Dermis microvascular lymphatic vessel endothelial cell (primary cell): ENCODE measurements around the gene MGMT. TPM values are rescaled to one million over a fixed set of nuclear protein-coding genes. Genes with fewer than 3 reads are reported as not detected.

Source experiments
- DNase-seq, 2 donors: peaks; one replicate each; pipeline versions ENCODE4 v3.0.0 to v3.0.0-alpha.2; 2010; ENCODE audit warnings: low read depth in 2 of 2
- total RNA-seq: library from RNA; depleted of rRNA; stranded (reverse); fragments of >200 nt; gene quantifications from 2 replicates; pipeline ENCODE4 v1.2.1, GENCODE V29; 2014

MGMT gene
- total RNA-seq, 1 donor from 2014 or later: 9.6 TPM

GRCh38 chr10:129494176-129494575 is 27.1 kb downstream of the MGMT start:
- DNase-seq: no peak

DNA sequence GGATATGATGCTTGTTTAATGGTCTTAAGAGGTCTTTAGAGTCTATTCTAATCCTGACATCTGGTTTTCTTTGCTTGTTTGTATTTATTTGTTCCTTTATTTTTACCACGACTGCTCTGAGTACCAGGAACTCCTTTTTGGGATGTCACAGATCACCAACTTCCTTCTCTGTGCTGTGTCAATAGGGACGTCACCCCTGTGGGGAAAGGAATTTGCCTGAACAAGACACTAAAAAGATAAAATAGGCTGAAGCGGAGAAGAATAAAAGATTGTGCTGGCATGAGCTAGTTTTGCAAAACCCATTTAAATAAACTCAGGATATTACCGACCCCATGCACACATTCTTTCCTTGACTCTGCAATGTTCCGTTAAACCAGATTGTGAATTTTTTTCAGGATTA is 27.7 kb downstream of the MGMT start:
- no peak for DNase-seq

- no peak for DNase-seq
Observed at GRCh38 chr10:129495256-129495655, 28.2 kb downstream of the MGMT start.

DNA sequence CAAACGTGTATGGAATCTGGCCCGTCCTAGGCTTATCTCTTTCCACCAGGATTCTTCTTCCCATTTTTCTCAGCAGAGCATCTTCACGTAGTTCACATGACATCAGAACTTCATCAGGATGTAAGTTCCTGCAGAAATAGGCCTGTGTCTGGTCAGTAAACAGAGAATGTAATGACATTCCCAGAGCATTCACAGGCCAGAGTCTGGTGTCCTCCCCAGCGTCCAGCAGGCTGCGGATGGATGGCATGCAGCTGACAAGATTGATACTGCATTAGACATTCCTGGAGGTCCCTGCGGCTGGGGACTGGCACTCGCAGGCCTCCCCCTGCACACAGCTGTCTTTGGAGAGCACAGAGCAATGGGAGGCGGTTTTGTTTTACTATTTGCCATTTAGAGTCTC is 28.7 kb downstream of the MGMT start:
- no peak for DNase-seq

DNA sequence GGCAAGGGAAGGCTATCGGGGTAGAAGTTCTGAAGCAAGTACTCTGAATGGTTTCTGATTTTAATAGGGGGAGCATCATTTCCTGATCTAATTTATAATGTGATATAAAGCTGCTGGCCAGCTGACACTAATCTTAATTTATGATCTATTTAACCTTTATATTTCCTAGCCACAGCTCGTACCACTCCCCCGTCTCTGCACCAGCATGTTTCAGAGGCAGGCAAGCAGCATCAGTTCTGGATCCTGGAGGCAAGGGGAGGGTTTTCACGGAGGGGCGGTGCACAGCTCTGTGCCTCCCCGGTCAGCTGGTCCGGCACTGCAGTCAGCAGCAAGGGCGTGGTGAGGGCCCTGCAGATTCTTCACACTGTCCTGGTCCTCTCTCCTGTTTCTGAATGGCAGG is 30.0 kb downstream of the MGMT start:
- DNase-seq: no peak

GRCh38 chr10:129498680-129499079 is 31.6 kb downstream of the MGMT start:
- DNase-seq: no peak

DNA sequence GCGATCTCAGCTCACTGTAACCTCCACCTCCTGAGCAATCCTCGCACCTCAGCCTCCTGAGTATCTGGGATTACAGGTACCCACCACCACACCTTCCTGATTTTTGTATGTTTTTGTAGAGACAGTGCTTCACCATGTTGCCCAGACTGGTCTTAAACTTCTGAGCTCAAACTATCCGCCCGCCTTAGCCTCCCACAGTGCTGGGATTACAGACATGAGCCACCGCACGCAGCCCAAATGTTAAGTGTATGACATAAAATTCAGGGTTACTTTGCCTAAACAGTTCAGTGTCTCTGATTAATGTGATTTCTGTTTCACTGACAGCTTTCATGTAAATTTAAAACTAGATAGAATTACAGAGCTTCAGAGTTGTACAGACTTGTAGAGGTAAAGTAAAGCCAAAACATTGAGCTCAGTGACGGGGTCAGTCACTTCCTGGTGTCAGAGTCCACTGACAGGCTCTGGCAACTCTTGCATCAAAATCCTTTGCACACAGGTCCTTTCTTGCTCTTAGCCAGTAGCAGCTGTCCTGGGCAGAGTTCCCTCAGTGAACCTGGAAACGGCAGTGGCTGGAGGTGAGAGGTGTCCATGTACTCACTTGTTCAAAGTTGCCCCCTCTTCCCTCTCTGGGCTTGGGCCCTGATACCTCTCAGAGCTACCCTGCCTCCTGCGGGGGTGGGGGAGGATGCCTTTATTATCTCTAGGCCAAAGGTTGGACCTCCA is 33.7 kb downstream of the MGMT start:
- DNase-seq: no peak

DNA sequence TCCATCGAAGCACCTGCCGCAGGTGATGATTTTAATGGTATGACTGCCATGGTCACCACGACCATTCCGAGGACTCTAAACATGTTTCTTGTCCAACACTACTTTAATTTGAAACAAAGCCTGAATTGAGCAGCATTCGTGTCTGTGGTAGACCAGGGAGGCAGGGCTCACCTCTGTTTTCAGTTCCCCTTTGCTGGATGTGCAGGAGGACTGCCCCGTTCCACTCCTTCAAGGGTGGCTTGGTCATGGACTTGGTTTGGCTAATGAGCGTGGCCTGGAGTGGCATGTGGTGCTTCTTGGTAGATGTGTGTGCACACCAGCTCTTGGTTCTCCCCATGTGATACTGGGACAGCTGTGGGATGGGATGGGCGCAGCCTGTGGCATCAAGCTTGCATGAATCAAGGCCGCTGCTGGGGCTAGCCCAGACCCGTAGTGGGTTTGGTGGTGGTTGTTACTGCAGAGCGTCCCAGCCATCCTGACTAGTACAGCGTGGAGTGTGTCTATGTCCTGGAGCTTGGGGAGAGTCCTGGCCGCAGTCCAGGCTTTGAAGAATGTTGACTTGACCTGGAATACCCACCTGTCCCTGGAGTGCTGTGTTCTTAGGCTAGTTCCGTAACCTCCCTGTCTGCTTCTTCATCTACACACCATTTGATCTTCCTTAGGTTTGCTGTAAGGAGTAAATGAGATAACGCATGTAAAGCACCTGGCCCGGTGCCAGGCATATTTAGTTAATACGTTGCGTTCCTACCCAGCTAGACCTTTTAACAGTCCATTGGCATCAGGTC is 34.8 kb downstream of the MGMT start:
- peak in 1 of 2 donors; percentile 2 for DNase-seq

GRCh38 chr10:129502448-129502847 is 35.4 kb downstream of the MGMT start:
- DNase-seq: no peak

DNA sequence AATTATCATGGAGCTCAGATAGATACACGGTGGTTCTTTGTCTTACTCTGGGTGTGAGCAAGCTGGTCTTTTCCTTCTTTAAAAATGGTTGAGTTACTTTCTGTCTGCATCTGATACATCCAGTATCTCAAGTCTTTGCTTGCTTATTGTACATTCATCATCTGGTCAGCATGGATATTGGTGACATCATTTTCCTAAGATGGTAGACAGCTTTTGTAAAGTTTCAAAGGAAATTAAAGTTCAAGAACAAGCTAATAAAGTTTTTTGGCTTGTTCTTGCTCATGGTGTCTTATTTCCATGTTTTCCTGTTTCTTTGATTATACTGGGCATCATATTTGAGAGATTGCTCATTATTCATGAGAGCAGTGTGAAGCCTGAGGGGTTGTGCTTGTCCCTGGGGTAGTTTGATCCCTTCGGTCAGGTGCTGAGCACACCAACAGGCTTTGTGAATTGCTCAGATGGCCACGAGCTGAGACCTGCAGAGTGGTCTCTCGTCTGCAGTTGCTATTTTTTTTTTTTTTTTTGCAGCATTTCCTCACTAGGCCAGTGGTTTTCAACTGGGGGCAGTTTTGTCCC is 38.5 kb downstream of the MGMT start:
- no peak for DNase-seq

GRCh38 chr10:129506101-129506797 is 39.2 kb downstream of the MGMT start:
- no peak for DNase-seq

GRCh38 chr10:129507216-129507889 is 40.3 kb downstream of the MGMT start:
- no peak for DNase-seq

DNA sequence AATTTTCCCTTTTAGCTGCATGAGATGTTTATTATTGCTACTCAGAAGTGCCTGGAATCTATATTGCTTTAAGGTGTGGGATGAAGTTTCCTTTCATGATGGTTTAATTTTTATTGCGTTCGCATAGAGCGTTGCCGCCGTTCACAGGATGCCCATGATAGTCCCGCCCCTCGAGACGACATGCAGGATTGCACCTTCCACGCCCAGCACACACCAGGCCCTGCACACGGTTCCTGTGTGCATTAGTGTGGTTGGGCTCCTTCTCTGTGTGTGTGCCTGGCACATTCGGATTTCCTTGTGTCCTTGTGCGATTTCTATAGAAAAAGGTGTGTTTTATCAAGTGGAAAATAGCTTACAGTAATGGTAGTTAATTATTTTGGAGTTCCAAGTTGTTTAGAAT is 42.1 kb downstream of the MGMT start:
- DNase-seq: no peak

DNA sequence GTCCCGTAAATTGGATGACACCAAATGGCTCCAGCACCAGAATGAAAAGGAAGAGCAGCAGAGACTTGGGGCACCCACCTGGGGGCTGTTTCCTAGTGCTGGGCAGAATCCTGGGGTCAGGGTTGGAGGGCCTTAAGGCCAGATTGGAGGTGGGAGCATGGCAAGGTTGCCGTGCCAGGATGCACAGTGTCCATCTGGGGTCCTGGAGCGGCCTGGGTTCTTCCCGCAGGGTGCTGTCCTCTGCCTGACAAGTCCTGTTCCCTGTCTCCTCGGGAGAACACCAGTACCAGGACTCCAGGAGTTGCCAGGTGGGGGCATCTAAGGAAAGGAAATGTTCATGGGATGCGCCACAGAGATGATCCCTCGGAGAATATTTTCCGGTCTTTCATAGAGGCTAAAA is 42.8 kb downstream of the MGMT start:
- DNase-seq: no peak

- DNase-seq: no peak
Observed at GRCh38 chr10:129511086-129511485, 44.0 kb downstream of the MGMT start.

GRCh38 chr10:129511758-129512157 is 44.7 kb downstream of the MGMT start:
- DNase-seq: no peak

GRCh38 chr10:129513312-129513711 is 46.3 kb downstream of the MGMT start:
- DNase-seq: no peak

DNA sequence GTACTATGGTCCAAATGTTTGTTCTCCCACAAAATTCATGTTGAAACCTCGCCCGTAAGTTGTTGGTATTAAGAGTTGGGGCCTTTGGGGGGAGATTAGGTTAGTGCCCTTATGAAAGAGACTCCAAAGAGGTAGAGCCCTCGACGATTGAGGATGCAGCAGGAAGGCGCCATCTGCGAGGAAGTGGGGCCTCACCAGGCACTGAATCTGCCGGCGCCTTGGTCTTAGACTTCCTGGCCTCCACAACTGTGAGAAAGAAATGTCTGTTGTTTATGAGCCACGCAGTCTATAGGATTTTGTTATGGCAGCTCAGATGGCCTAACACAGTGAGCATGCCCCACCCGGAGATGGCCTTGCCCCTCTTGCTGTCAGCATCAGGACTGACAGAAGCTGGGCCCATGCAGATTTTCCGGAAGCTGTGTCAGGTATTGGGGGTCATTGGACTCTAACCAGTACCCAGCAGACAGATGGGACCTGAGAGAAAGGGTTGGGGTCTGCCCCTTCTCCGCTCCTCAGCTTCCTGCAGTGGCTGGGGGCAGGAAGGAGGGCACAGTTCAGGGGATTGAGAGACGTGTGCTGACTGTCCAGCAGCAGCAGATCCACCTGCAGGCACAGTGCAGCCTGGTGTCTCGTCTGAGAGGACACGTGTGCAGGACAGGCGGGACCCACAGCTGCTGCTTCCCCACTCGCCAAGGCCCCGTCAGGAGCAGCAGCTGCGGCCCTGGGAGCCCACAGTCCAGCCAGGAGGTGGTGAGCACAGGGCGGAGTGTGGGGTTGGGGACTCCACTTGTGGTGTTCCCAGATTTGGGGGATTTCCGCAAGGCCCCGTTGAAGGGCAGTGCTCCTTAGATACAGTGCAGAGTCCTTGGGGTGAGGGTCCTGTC is 47.8 kb downstream of the MGMT start:
- DNase-seq: no peak

DNA sequence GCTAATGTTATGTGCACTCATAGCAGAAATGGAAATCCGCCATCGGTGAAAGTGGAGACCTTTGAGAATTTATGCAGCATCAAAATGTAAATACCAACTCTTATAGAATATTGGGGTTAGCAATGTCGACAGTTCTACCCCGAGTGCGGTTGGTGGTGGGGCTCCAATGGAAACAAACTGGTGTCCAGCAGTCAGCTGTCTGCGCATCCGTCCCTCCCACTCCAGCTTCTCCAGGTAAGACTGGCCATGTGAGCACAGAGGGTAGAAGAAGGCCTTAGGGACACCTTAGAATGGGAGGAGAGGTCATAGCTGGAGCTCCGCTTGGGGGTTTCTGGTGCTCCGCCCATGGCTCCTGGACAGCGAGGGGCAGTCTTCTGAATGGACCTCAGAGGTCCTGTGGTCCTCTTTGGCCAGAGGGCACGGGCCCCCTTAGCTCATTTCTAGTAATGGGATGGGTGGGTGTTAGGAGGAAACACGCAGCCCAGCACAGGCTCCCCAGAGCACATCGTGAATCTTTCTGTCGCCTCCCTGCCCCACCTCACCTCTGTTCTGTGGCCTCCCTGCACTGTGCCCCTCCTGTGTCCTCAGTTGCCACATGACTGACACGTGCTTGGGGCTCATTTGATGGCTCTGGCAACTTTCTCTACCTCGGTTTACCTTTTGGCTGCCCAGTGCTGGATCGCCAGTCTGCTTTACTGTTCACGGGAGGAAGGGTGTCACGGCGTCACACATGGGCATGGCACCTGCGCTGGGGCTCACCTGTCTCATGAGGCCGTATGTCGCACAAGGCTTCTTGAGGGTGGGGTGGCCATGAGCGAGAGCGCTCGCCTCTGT is 50.0 kb downstream of the MGMT start:
- DNase-seq: no peak

DNA sequence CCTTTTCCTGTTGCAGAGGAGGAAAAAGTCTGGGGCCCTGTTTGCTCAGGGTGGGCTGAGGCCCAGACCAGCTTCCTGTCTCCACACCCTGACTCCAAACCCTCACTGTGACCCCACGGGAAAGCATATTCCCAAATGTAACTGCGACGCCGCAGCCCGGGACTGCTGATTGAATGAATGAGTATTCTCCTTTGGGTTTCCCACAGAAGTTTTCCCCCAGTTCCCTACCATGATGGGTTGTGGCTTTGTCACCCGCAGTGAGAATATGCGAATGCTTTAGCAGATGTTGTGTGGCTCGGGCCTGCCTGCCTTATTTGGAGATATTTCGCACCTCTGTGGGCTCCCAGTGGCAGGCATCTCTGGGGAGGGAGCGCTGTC is 50.6 kb downstream of the MGMT start:
- no peak for DNase-seq
